GM19351 (cell line): Measurements from ENCODE around the gene TTC9B.

Source experiments
- ATAC-seq: cut with Tn5 transposase; IDR thresholded peaks from one replicate; pipeline ENCODE4 v1.9.1; 2021; ENCODE audit warnings: mild to moderate bottlenecking, moderate library complexity; ENCODE audit not compliant: unreplicated experiment

Gene TTC9B

GRCh38 chr19:40249201-40249600 is 31.0 kb upstream of the TTC9B start:
- no peak for ATAC-seq

- ATAC-seq = no peak
Observed at GRCh38 chr19:40247735-40248262, 29.6 kb upstream of the TTC9B start.

- no peak for ATAC-seq
Observed at GRCh38 chr19:40247178-40247577, 29.0 kb upstream of the TTC9B start.

- no peak for ATAC-seq
Observed at GRCh38 chr19:40246292-40247073, 28.3 kb upstream of the TTC9B start.

GRCh38 chr19:40245506-40246128 is 27.4 kb upstream of the TTC9B start:
- no peak for ATAC-seq

GRCh38 chr19:40244579-40245317 is 26.6 kb upstream of the TTC9B start:
- no peak for ATAC-seq

- ATAC-seq = no peak
Observed at GRCh38 chr19:40243181-40243580, 25.0 kb upstream of the TTC9B start.

GRCh38 chr19:40242480-40242879 is 24.3 kb upstream of the TTC9B start:
- no peak for ATAC-seq

- ATAC-seq = no peak
Observed at GRCh38 chr19:40241809-40242384, 23.7 kb upstream of the TTC9B start.

- no peak for ATAC-seq
Observed at GRCh38 chr19:40241125-40241808, 23.1 kb upstream of the TTC9B start.

- ATAC-seq = no peak
Observed at GRCh38 chr19:40240332-40240731, 22.1 kb upstream of the TTC9B start.

GRCh38 chr19:40239415-40240226 is 21.4 kb upstream of the TTC9B start:
- ATAC-seq = no peak

- ATAC-seq = no peak
Observed at GRCh38 chr19:40238775-40239174, 20.6 kb upstream of the TTC9B start.

- ATAC-seq = no peak
Observed at GRCh38 chr19:40237791-40238190, 19.6 kb upstream of the TTC9B start.

- no peak for ATAC-seq
Observed at GRCh38 chr19:40236366-40236765, 18.2 kb upstream of the TTC9B start.

GRCh38 chr19:40236026-40236355 is 17.8 kb upstream of the TTC9B start:
- ATAC-seq = no peak

- no peak for ATAC-seq
Observed at GRCh38 chr19:40235238-40236025, 17.2 kb upstream of the TTC9B start.

- ATAC-seq = no peak
Observed at GRCh38 chr19:40234429-40235237, 16.4 kb upstream of the TTC9B start.
